ENCODE data around the gene KRTAP10-10.

The KRTAP10-10 gene

GRCh38 chr21:44650973-44651675 lies 14.0 kb downstream of the KRTAP10-10 start:
- DNase-seq (ENCODE audit: low spot score), result no peak
- no peak overlapping the region for H3K4me3 ChIP-seq
- no peak for TF ChIP-seq CTCF (IDR thresholded peaks at IDR 0.05)
- no peak overlapping the region for H3K27ac ChIP-seq

GRCh38 chr21:44653123-44653522 lies 16.0 kb downstream of the KRTAP10-10 start:
- no peak for DNase-seq (ENCODE audit: low spot score)
- Histone ChIP-seq H3K27ac (no peak overlapping the region), H3K4me3 (no peak overlapping the region)
- no peak for TF ChIP-seq CTCF (IDR thresholded peaks at IDR 0.05)

GRCh38 chr21:44653656-44654575 lies 16.8 kb downstream of the KRTAP10-10 start:
- Histone ChIP-seq H3K27ac (no peak overlapping the region), H3K4me3 (no peak overlapping the region)
- no peak for DNase-seq (ENCODE audit: low spot score)
- TF ChIP-seq CTCF (IDR thresholded peaks at IDR 0.05), result no peak

GRCh38 chr21:44654576-44655175 lies 17.5 kb downstream of the KRTAP10-10 start, which contains the start of gene KRTAP12-4:
KRTAP12-4 (minus strand) TSS chr21:44654659; CDS start chr21:44654614, 45 bp downstream.
- H3K4me3 ChIP-seq, result no peak within 1 kb of the TSS
- TF ChIP-seq CTCF (IDR thresholded peaks at IDR 0.05), result no peak
- H3K27ac ChIP-seq, result no peak within 1 kb of the TSS

GRCh38 chr21:44656868-44657267 lies 19.7 kb downstream of the KRTAP10-10 start:
- no peak overlapping the region for H3K27ac ChIP-seq
- DNase-seq (ENCODE audit: low spot score), result no peak
- TF ChIP-seq CTCF (IDR thresholded peaks at IDR 0.05), result no peak
- H3K4me3 ChIP-seq, result no peak overlapping the region

More at GRCh38 chr21:44654576-44655175, 17.5 kb downstream of the KRTAP10-10 start, which contains the start of gene KRTAP12-4:
- no peak for DNase-seq (ENCODE audit: low spot score)

GRCh38 chr21:44657635-44658540 lies 20.7 kb downstream of the KRTAP10-10 start, which contains the start of gene KRTAP12-3:
KRTAP12-3 (plus strand) TSS chr21:44657932; CDS start chr21:44657980, 48 bp downstream.
- no peak for DNase-seq (ENCODE audit: low spot score)
- Histone ChIP-seq H3K4me3 (no peak within 1 kb of the TSS), H3K27ac (no peak within 1 kb of the TSS)
- TF ChIP-seq CTCF (IDR thresholded peaks at IDR 0.05), result no peak
